ENCODE data around the gene KRT79.

Gene KRT79

GRCh38 chr12:52837413-52837741 is 3.3 kb upstream of the KRT79 start:
- Histone ChIP-seq H3K4me1 (ENCODE audit: control insufficient read depth, insufficient read depth, low read length) (no peaks in the 10 kb centered on the region), H3K36me3 (ENCODE audit: control insufficient read depth, insufficient read depth, low read length) (no peaks in the 10 kb centered on the region), H3K27me3 (ENCODE audit: control insufficient read depth, insufficient read depth, low read length) (peaks cover 2% of the 10 kb centered on the region), H3K9ac (ENCODE audit: low read length) (no peak overlapping the region), H3K27ac (ENCODE audit: low read depth, low read length) (no peak overlapping the region), H3K4me3 (ENCODE audit: low read length) (no peak overlapping the region)

GRCh38 chr12:52836491-52837412 is 2.6 kb upstream of the KRT79 start:
- no peaks in the 10 kb centered on the region for H3K4me1 ChIP-seq (ENCODE audit: control insufficient read depth, insufficient read depth, low read length)
- no peak overlapping the region for H3K4me3 ChIP-seq (ENCODE audit: low read length)
- no peak overlapping the region for H3K9ac ChIP-seq (ENCODE audit: low read length)
- H3K36me3 ChIP-seq (ENCODE audit: control insufficient read depth, insufficient read depth, low read length), result no peaks in the 10 kb centered on the region
- H3K27me3 ChIP-seq (ENCODE audit: control insufficient read depth, insufficient read depth, low read length), result peaks cover 2% of the 10 kb centered on the region
- H3K27ac ChIP-seq (ENCODE audit: low read depth, low read length), result no peak overlapping the region

- no peak overlapping the region for H3K27ac ChIP-seq (ENCODE audit: low read depth, low read length)
These were observed 1.9 kb upstream of the KRT79 start for GRCh38 chr12:52836042-52836466.

GRCh38 chr12:52835271-52836041 is 1.3 kb upstream of the KRT79 start:
- Histone ChIP-seq H3K9ac (ENCODE audit: low read length) (no peak overlapping the region), H3K27me3 (ENCODE audit: control insufficient read depth, insufficient read depth, low read length) (peaks cover 2% of the 10 kb centered on the region), H3K4me3 (ENCODE audit: low read length) (no peak overlapping the region), H3K27ac (ENCODE audit: low read depth, low read length) (no peak overlapping the region), H3K4me1 (ENCODE audit: control insufficient read depth, insufficient read depth, low read length) (no peaks in the 10 kb centered on the region), H3K36me3 (ENCODE audit: control insufficient read depth, insufficient read depth, low read length) (no peaks in the 10 kb centered on the region)

More at GRCh38 chr12:52836042-52836466, 1.9 kb upstream of the KRT79 start:
- Histone ChIP-seq H3K4me3 (ENCODE audit: low read length) (no peak overlapping the region), H3K9ac (ENCODE audit: low read length) (no peak overlapping the region), H3K27me3 (ENCODE audit: control insufficient read depth, insufficient read depth, low read length) (peaks cover 2% of the 10 kb centered on the region), H3K4me1 (ENCODE audit: control insufficient read depth, insufficient read depth, low read length) (no peaks in the 10 kb centered on the region), H3K36me3 (ENCODE audit: control insufficient read depth, insufficient read depth, low read length) (no peaks in the 10 kb centered on the region)

GRCh38 chr12:52834727-52835001 is 553 bp upstream of the KRT79 start:
- H3K36me3 ChIP-seq (ENCODE audit: control insufficient read depth, insufficient read depth, low read length), result no peaks in the 10 kb centered on the region
- H3K4me1 ChIP-seq (ENCODE audit: control insufficient read depth, insufficient read depth, low read length), result no peaks in the 10 kb centered on the region
- H3K4me3 ChIP-seq (ENCODE audit: low read length), result no peak overlapping the region
- H3K27me3 ChIP-seq (ENCODE audit: control insufficient read depth, insufficient read depth, low read length), result peaks cover under 1% of the 10 kb centered on the region
- H3K9ac ChIP-seq (ENCODE audit: low read length), result no peak overlapping the region
- H3K27ac ChIP-seq (ENCODE audit: low read depth, low read length), result no peak overlapping the region

- H3K4me3 ChIP-seq (ENCODE audit: low read length), result no peak overlapping the region
- no peak overlapping the region for H3K9ac ChIP-seq (ENCODE audit: low read length)
- no peaks in the 10 kb centered on the region for H3K36me3 ChIP-seq (ENCODE audit: control insufficient read depth, insufficient read depth, low read length)
- H3K4me1 ChIP-seq (ENCODE audit: control insufficient read depth, insufficient read depth, low read length), result no peaks in the 10 kb centered on the region
- H3K27ac ChIP-seq (ENCODE audit: low read depth, low read length), result no peak overlapping the region
- no peaks in the 10 kb centered on the region for H3K27me3 ChIP-seq (ENCODE audit: control insufficient read depth, insufficient read depth, low read length)
These were observed 866 bp downstream of the KRT79 start for GRCh38 chr12:52832985-52833905.

- no peaks in the 10 kb centered on the region for H3K4me1 ChIP-seq (ENCODE audit: control insufficient read depth, insufficient read depth, low read length)
- H3K4me3 ChIP-seq (ENCODE audit: low read length), result no peak overlapping the region
- H3K27ac ChIP-seq (ENCODE audit: low read depth, low read length), result no peak overlapping the region
- no peak overlapping the region for H3K9ac ChIP-seq (ENCODE audit: low read length)
- H3K27me3 ChIP-seq (ENCODE audit: control insufficient read depth, insufficient read depth, low read length), result no peaks in the 10 kb centered on the region
- no peaks in the 10 kb centered on the region for H3K36me3 ChIP-seq (ENCODE audit: control insufficient read depth, insufficient read depth, low read length)
These were observed 1.7 kb downstream of the KRT79 start for GRCh38 chr12:52832451-52832850.

- no peak overlapping the region for H3K9ac ChIP-seq (ENCODE audit: low read length)
- H3K36me3 ChIP-seq (ENCODE audit: control insufficient read depth, insufficient read depth, low read length), result no peaks in the 10 kb centered on the region
- no peaks in the 10 kb centered on the region for H3K4me1 ChIP-seq (ENCODE audit: control insufficient read depth, insufficient read depth, low read length)
- no peak overlapping the region for H3K27ac ChIP-seq (ENCODE audit: low read depth, low read length)
- no peaks in the 10 kb centered on the region for H3K27me3 ChIP-seq (ENCODE audit: control insufficient read depth, insufficient read depth, low read length)
- no peak overlapping the region for H3K4me3 ChIP-seq (ENCODE audit: low read length)
These were observed 2.9 kb downstream of the KRT79 start for GRCh38 chr12:52831251-52831650.

- Histone ChIP-seq H3K9ac (ENCODE audit: low read length) (no peak overlapping the region), H3K27ac (ENCODE audit: low read depth, low read length) (no peak overlapping the region), H3K4me3 (ENCODE audit: low read length) (no peak overlapping the region), H3K36me3 (ENCODE audit: control insufficient read depth, insufficient read depth, low read length) (no peaks in the 10 kb centered on the region), H3K4me1 (ENCODE audit: control insufficient read depth, insufficient read depth, low read length) (no peaks in the 10 kb centered on the region), H3K27me3 (ENCODE audit: control insufficient read depth, insufficient read depth, low read length) (no peaks in the 10 kb centered on the region)
These were observed 3.9 kb downstream of the KRT79 start for GRCh38 chr12:52829986-52830770.

- Histone ChIP-seq H3K4me1 (ENCODE audit: control insufficient read depth, insufficient read depth, low read length) (no peaks in the 10 kb centered on the region), H3K9ac (ENCODE audit: low read length) (no peak overlapping the region), H3K27me3 (ENCODE audit: control insufficient read depth, insufficient read depth, low read length) (no peaks in the 10 kb centered on the region), H3K36me3 (ENCODE audit: control insufficient read depth, insufficient read depth, low read length) (no peaks in the 10 kb centered on the region), H3K4me3 (ENCODE audit: low read length) (no peak overlapping the region), H3K27ac (ENCODE audit: low read depth, low read length) (no peak overlapping the region)
These were observed 5.5 kb downstream of the KRT79 start for GRCh38 chr12:52828591-52829021.

GRCh38 chr12:52828156-52828555 is 6.0 kb downstream of the KRT79 start:
- Histone ChIP-seq H3K4me3 (ENCODE audit: low read length) (no peak overlapping the region), H3K4me1 (ENCODE audit: control insufficient read depth, insufficient read depth, low read length) (no peaks in the 10 kb centered on the region), H3K9ac (ENCODE audit: low read length) (no peak overlapping the region), H3K36me3 (ENCODE audit: control insufficient read depth, insufficient read depth, low read length) (no peaks in the 10 kb centered on the region), H3K27me3 (ENCODE audit: control insufficient read depth, insufficient read depth, low read length) (no peaks in the 10 kb centered on the region), H3K27ac (ENCODE audit: low read depth, low read length) (no peak overlapping the region)
